Endometrial microvascular endothelial cells (primary cell): Measurements from ENCODE around the gene SVOP. TPM values are rescaled to one million over a fixed set of nuclear protein-coding genes. Genes with fewer than 3 reads are reported as not detected.

Source experiments
- in situ Hi-C: cut with HindIII; loops from 2 replicates; pipeline ENCODE4 v1.10.0; 2017; ENCODE audit warnings: low sequenced_read_pairs, low pct_unique_long_range_greater_than_20kb; ENCODE audit errors: inconsistent ontology term
- total RNA-seq: library from RNA; depleted of rRNA; stranded (reverse); fragments of >200 nt; gene quantifications from one replicate; pipeline ENCODE4 v1.2.3, GENCODE V29; 2015; ENCODE audit errors: inconsistent ontology term

The SVOP gene
- total RNA-seq, 1 donor from 2014 or later = not detected

DNA sequence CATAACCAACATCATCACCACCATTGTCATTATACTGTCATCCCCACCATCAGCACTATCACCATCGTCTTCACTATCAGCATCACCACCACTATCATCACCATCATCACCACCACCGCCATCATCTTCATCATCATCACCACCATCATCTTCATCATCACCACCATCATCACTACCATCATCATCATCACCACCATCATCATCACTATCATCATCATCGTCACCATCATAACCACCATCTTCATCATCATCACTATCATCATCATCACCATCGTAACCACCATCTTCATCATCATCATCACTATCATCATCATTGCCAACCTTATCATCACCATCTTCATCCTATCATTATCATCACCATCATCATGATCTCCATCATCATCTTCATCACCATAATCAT is 39.0 kb downstream of the SVOP start:
- in situ Hi-C loops = no loop called here

DNA sequence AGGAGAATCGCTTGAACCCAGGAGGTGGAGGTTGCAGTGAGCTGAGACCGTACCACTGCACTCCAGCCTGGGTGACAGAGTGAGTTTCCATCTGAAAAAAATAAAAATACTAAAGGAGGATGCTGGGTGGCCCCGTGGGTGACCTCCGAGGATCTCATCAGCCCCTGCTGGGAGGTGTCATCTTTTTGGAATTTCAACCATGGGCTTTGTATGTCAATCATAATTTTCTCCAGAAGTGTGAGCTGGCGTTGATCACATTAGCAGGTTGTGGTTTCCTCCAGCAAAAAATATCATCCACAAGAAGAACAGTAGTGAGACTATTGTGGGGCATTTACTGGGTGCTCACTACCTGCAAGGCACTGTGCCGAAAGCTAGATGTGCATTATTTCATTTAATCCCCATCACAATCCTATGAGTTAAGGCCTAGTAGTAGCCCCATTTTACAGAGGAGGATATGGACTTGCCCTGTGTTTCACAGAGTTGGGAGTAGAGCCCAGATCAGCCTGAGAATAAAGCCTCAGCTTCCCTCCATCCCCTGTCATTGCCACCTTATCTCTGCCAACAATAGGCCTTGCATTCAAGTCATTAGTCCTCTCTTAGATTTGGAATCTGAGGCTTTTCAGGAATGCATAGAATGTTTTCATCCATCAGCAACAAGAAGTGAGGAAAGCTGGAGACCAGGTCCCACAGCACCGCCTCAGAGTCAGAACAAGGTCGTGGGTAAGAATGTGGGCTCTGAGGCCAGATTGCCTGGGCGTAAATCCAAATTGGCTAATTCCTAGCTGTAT is 39.8 kb downstream of the SVOP start:
- in situ Hi-C loops = no loop called here

DNA sequence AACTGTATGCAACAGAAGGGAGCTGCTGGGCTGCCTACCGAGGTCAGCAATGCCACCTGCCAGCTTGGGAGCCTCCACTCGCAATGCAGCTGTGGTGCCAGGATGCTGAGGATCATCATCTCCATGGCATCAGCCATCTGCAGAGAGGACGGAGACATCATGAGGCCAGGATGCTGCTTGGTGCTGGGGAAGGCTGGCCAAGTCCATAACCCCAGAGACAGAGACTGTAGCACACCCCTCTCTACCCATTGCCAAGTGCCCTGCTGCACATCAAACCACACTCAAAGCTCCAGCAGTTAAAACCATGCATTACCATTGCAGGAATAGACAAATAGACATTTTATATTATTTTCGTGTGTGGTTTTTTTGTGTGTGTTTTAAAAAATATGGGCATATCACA is 43.5 kb downstream of the SVOP start:
- in situ Hi-C loops = no loop called here

DNA sequence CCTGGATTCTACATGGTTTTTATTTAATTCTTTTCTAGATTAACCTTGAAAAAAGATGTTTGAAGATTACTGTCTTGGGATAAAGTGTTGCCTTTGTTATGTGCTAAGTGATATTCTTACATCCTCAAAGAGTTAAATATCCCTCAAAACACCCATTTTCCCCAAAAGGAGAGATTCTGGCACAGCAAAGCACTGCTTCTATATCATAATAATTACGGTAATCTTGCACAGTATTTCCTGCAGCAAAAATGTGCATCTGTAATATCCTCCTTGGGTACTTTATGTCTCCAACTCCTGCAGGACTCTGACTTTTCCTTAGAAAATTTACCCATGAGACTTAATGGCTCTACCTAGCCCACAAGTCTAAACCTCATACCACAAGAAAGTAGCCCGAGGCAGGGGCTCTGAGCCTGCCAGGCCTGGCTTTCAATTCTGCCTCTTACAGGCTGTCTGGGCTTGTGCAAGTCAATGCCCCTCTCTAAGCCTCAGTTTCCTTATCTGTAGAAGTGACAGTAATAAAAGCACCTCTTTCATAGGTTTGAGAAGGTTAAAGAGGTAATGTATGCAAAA is 45.8 kb downstream of the SVOP start:
- in situ Hi-C loops = no loop called here

DNA sequence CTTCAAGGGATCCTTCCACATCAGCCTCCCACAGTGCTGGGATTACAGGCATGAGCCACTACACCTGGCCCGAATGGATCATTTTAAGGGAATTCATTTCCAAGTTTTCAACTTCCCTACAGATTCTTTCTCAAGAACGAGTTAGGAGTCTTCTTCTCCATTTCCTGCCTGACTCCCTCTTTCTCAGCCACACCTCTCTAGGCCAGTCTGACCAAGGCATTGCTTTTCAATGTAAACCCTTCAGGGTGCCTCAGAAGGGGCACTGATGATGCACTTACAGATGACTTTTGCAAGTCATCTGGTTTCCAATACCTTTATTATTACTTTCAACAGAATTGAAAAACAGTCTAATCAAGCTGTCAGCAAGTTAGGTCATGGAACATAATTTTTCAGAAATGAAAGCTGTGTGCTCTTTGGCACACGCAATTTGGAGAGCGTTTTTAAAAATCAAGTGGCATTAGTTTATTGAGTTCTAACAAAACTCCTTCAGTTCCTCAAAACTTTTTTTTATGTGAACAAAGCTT is 47.2 kb downstream of the SVOP start:
- in situ Hi-C loops = no loop called here

DNA sequence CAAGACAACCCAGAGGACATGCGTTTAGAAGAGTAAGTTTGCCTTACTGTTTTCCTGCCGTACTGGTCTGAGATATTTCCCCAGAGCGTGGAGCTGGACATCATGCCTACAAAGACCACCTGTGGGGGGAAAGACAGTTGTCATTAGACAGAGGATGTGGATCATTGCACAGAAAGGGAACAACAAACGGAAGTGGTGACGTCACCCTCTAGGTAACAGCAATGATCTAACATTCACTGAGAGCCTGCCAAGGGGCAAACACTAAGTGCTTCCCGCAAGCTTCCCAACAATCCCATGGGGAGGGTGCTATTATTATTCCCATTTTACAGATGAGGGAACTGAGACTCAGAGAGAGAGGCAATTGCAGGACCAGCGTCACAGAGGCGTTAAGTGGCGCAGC is 48.5 kb downstream of the SVOP start:
- in situ Hi-C loops = no loop called here

DNA sequence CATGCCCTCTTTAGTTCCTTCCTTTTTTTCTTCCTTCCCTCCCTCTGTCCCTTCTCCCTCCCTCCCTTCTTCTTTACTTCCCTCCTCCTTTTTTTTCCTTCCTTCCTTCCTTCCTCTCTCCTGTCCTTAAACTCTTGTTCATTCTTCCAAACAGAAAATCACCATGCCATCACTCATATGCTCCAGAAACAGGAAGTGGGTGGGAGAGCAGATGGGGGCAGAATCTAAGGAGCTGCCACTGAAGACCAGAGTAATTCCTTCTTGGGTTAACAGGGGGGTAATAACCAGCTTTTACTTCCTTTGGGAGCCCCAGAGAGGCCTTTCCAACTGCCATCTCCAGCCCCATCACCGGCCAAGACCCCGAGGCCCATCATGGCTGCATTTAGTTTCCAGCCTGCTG is 51.2 kb downstream of the SVOP start:
- in situ Hi-C loops = no loop called here

DNA sequence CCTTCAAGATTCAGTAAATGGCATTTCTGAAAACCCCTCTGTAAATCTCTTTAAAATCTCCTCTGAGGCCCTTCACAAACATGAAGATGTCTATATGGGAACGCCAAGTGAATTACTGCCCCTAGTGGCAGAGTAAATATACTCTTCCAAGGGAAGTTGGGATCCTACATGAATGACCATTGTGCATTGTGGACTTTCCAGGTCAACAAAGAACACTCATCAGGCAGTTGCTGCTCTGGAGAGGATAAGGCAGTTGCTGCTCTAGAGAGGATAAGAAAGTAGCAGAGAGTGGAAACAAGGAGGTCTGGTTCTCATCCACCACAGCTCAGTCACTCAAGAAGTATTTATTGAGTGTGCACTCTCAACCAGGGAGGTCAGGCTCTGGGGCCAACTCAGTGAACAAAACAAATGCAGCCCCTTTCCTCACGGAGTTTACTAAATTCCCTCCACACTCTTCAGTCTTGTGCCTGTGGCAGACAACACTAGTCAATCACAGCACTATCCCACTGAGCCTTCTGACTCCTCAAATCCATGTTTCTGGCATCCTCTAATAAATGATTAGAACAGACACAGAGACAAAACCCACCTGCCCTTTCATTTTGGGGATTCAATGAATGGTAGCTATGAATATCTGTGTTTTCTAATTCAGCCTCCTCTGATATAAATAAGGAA is 52.9 kb downstream of the SVOP start:
- in situ Hi-C loops = no loop called here

DNA sequence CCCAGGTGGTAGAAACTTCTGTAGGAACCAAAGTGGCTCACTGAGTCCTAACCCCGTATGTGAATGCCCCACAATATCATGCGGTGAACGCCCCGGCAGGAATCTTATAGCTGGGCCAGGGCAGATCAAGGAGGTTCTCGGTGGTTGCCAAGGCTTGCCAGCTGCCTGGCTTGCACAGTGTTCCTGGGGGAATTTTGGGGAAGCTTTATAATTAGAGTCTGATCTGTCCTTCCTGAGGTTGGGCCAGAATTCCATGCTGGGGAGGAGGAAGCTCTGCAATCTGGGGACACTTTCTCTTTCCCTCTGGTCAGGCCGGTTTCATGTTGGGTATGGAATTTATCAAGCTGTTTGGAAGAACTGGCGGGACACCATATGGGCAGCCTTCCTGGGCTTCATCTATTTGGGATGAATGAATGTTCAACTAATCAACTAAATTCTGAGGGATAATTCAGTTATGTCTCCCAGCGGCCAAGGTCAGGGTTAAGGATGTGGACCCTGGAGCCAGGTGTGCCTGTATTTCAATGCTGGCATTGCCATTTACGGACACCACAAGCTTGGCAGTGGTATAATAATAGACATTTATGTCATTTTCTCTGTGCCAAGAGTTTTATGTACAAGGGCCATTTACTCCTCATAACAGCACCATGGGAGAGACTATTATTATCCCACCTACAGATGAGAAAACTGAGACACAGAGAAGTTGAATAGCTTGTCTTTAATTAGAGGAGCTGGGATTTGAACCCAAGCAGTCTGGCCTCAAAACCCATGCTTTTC is 54.3 kb downstream of the SVOP start:
- in situ Hi-C loops = no loop called here

DNA sequence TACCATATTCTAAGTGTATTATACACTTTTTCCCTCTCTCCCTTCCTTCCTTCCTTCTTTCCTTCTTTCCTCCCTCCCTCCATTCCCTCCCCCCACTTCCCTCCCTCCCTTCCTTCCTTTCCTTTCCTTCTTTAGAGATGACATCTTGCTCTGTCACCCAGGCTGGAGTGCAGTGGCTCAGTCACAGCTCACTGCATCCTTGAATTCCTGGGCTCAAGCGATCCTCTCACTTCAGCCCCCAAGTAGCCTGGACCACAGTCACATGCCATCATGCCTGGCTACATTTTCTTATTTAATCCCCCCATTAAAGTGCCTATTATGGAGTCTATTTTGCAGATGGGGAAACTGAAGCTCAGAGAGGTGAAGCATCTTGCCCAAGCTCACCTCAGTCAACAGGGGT is 55.0 kb downstream of the SVOP start:
- in situ Hi-C loops = no loop called here

DNA sequence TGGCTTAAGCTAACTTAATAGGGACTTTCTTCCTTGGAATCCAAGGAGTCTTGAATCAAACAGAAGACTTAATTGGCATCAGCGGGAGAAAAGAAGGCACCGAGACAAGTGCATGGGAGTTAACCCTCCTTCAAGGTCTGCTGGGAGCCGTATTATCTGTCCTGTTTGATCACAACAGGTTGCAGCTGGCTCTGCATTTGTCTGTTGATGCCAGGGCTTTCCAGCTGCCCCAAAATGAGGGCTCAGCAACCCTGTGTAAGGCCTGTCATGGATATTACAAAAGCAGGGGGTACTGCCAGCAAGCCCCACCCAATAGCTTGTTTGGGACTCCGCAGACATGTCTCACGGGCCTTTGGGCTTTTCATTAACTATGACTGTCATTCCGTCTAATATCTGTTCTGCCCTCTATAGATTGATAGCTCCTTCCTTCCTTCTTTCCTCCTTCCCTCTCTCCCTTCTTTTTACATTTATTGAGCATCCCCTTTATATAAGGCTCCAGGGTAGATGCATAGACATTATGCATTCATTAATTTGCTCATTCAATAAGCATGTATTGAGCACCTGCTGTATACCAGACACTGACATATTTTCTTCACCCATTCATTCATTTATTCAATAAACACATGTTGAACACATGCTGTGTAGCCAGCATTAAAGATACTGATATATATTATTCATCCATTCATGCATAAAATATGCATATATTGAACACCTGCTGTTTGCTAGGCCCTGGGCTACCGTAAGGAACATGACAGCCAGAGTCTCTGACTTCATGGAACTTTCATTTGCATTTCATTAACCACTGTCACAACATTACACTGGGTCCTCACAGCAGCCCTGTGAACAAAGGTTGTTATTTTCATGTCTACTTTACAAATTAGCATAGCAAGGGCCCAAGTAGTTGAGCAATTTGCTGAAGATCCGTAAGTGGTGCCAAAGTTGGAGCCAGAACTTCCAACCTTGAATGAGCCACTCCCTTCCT is 56.2 kb downstream of the SVOP start:
- in situ Hi-C loops = no loop called here

DNA sequence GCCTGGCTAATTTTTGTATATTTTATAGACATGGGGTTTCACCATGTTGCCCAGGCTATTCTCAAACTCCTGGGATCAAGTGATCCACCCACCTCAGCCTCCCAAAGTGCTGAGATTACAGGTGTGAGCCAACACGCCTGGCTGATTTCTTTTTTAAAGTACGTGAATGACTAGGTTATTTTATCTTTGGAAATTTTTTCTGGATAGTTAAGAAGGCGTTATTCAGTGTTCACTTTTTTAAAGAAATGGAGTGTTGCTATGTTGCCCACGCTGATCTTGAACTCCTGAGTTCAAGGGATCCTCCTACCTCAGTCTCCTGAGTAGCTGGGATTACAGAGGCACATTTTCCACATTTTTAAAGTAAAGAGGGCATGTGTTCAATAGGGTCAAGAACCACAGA is 58.6 kb downstream of the SVOP start:
- in situ Hi-C loops = no loop called here

DNA sequence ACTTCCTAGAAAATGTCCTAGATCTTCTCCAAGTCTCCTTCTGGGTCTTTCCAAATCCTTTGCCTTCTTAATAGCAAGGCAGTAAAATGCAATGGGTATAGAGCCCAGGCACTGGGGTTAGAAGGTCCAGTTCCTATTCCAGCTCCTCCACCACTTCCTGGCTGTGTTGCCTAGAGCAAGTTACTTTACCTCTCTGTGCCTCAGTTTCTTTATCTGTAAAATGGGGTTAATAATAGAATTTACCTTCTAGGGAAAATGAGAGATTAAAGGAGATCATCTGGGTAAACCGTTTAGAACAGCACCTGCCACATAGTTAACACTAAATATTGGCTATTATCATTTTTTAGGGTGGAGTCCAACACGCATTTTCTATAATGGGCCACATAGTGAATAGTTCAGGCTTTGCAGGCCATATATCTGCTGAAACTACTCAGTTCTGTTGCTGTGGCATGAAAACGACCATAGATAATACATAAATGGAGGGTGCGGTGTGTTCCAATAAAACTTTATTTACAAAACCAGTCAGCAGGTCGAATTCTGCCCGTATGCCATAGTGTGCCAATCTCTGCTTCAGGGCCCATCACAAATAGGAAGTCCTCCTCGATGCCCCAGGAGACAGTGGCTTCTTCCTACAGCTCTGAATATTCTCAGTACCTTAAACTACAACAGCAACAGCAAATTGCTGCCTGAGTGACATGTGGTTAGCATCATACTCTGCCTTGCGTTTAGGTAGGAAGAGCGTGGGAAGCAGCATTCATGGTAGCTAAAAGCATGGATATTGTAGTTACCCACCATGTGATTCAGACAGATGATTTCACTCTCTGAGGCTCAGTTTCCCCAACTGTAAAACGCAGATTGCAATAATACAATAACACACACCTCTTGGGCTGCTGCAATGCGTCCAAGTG is 60.9 kb downstream of the SVOP start:
- in situ Hi-C loops = no loop called here

DNA sequence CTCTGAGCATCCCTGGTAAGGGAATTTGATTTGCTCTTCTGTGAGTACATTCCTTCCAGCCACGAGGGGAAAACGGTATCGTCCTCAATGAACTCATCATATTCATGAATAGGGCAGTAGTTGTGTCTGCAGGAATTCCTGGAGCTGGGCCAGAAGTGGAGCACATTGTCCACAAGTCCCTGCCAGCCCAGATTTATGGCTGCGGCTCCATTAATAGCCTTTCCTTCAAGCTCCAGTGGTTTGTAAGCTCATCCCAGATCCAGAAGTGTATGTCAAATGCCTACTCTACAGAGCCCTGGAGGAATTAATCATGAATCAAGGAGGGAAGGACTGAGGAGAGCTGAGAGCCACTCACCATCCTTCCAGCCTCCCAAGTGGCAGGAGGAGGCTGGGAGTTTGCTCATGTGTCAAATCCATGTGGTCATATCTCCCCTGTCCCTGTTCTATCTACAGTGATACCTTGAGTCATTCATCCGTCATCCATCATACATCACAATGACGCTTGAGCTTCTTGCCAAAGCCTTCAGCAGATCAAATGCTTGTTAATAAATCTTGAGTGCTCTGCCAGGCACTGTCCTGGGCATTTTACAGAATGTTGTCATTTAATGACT is 65.5 kb downstream of the SVOP start:
- in situ Hi-C loops = no loop called here

DNA sequence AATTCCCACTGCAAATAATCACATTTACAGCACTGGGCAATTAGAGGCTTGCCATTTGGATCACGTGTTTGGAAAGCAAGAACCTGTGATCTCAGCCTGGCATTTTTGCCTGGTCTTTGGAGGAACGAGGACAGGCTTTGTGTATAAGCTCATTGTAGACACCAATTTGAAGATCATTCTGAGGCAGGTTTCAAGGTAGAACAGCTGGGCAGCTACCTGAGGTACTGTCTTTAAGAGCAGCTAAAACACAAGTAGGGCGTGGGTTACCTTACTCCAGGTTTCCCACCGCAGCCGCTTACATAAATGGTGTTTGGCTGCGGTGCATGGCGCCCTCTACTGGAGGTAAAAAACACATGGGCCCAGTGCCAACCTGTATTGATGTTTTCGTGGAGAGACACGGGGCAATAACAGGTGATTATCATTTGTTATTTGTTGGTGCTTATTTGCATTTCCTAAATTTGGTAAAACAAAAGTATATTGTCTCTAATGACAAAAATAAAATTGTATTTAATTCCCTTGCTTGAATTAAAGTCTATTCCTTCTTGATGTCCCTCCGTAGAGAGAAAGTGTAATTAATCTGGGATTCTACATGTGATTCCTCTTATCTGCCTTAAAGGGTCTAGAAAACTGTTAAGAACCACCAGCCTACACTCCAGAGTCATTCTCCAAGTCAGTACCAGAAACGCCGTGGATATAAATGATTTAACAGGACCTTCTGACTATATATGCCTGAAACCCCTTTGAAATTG is 69.7 kb downstream of the SVOP start:
- in situ Hi-C loops = no loop called here

DNA sequence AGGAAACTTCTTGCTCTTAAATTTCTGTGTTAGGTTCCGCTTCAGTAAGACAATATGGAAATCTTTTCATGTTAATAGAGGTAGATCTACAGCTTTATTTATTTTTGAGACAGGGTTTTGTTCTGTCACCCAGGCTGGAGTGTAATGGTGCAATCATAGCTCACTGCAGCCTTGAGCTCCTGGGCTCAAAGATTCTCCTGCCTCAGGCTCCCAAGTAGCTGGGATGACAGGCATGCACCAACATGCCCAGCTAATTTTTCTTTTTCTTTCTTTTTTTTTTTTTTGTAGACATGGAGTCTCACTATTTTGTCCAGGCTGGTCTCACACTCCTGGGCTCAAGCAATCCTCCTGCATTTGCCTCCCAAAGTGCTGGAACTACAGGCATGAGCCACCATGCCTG is 70.9 kb downstream of the SVOP start:
- in situ Hi-C loops = no loop called here
